PC-9 (cell line): ENCODE measurements around the gene SLC6A19. TPM values are rescaled to one million over a fixed set of nuclear protein-coding genes. Genes with fewer than 3 reads are reported as not detected.

Source experiments
- BruUV-seq: library from RNA; stranded (reverse); fragments of 400-500 nt; replicated peaks from 2 replicates; lab custom pipeline; 2021; lab: Mats Ljungman, UMichigan
- CTCF ChIA-PET: fragments of 300-600 bp; sonication (Branson Sonifier 250); formaldehyde crosslinking; loops from one replicate; lab custom pipeline; 2022; ENCODE audit warnings: antibody characterized with exemption; lab: Charles Lee
- POLR2A ChIA-PET: fragments of 300-600 bp; sonication (Branson Sonifier 250); formaldehyde crosslinking; loops from one replicate; lab custom pipeline; 2022; ENCODE audit warnings: antibody characterized with exemption; ENCODE audit not compliant: unreplicated experiment; lab: Charles Lee
- DNase-seq, 2 experiments: peaks; one replicate each; pipeline versions ENCODE4 v3.0.0 to v3.0.0-alpha.2; 2015 to 2022; ENCODE audit warnings: mixed read lengths in 1 of 2
- H2AFZ ChIP-seq: fragments of 200-600 bp; sonication (generic); 2 replicates; pipeline ENCODE4 v1.8.1; 2017; ENCODE audit warnings: antibody characterized with exemption
- H3F3A ChIP-seq: fragments of 200-600 bp; sonication (generic); 2 replicates; pipeline ENCODE4 v1.8.1; 2017; ENCODE audit warnings: antibody characterized with exemption, mild to moderate bottlenecking, low read depth; ENCODE audit not compliant: insufficient read depth
- H3K27ac ChIP-seq: fragments of 200-600 bp; sonication (generic); 2 replicates; pipeline ENCODE4 v1.6.1; 2016; ENCODE audit warnings: mixed run types
- H3K27me3 ChIP-seq: fragments of 200-600 bp; sonication (generic); 2 replicates; pipeline ENCODE4 v1.6.1; 2016; ENCODE audit warnings: low read depth, mixed run types; ENCODE audit not compliant: insufficient read depth
- H3K36me3 ChIP-seq: fragments of 200-600 bp; sonication (generic); 2 replicates; pipeline ENCODE4 v1.6.1; 2016; ENCODE audit warnings: low read depth, mixed run types
- H3K4me1 ChIP-seq: fragments of 200-600 bp; sonication (generic); replicated peaks from 2 replicates; pipeline ENCODE4 v1.6.1; 2016; ENCODE audit warnings: mixed run types; ENCODE audit not compliant: insufficient read depth
- H3K4me2 ChIP-seq: fragments of 200-600 bp; sonication (generic); 2 replicates; pipeline ENCODE4 v1.6.1; 2017; ENCODE audit warnings: mixed run types
- H3K4me3 ChIP-seq: fragments of 200-600 bp; sonication (generic); 2 replicates; pipeline ENCODE4 v1.6.1; 2016; ENCODE audit warnings: mixed run types
- H3K79me2 ChIP-seq: fragments of 200-600 bp; sonication (generic); 2 replicates; pipeline ENCODE4 v1.6.1; 2017; ENCODE audit warnings: low read depth, mixed run types
- H3K9me2 ChIP-seq: fragments of 200-600 bp; sonication (generic); 2 replicates; pipeline ENCODE4 v1.8.1; 2017; ENCODE audit warnings: mild to moderate bottlenecking; ENCODE audit not compliant: insufficient read depth
- H3K9me3 ChIP-seq: fragments of 200-600 bp; sonication (generic); 2 replicates; pipeline ENCODE4 v1.8.1; 2016; ENCODE audit warnings: low read depth; ENCODE audit not compliant: insufficient read depth
- H4K20me1 ChIP-seq: fragments of 200-600 bp; sonication (generic); 2 replicates; pipeline ENCODE4 v1.8.1; 2017; ENCODE audit not compliant: insufficient read depth
- CTCF ChIP-seq: fragments of 200-600 bp; sonication (generic); conservative IDR thresholded peaks from 2 replicates; pipeline ENCODE4 v1.6.1; 2017; ENCODE audit warnings: mixed run types, antibody characterized with exemption, mild to moderate bottlenecking, moderate library complexity
- EZH2 ChIP-seq: fragments of 200-600 bp; sonication (generic); IDR thresholded peaks from 2 replicates; pipeline ENCODE4 v1.8.0; 2017; ENCODE audit warnings: antibody characterized with exemption, low read depth
- intact Hi-C: fragments of 100-400 bp; cut with micrococcal nuclease; formaldehyde crosslinking; loops from one replicate; pipeline ENCODE4 v1.10.0; 2022; ENCODE audit not compliant: unreplicated experiment
- total RNA-seq: library from RNA; stranded (reverse); gene quantifications from 2 replicates; pipeline ENCODE4 v1.2.3, GENCODE V29; 2021

Gene SLC6A19
- total RNA-seq, 1 experiment from 2014 or later = not detected

GRCh38 chr5:1247811-1248210 is 46.4 kb downstream of the SLC6A19 start:
- Histone ChIP-seq H3F3A (no peaks in the 10 kb centered on the region), H2AFZ (no peak overlapping the region), H3K36me3 (no peaks in the 10 kb centered on the region), H3K27me3 (peaks cover 90% of the 10 kb centered on the region), H3K9me2 (no peaks in the 10 kb centered on the region), H4K20me1 (no peaks in the 10 kb centered on the region; the same call in 1 of the 2 replicates), H3K4me1 (no peaks in the 10 kb centered on the region), H3K9me3 (no peaks in the 10 kb centered on the region), H3K4me2 (no peak overlapping the region), H3K4me3 (no peak overlapping the region), H3K27ac (no peak overlapping the region), H3K79me2 (no peaks in the 10 kb centered on the region)
- TF ChIP-seq EZH2 = no peak
- TF ChIP-seq CTCF = no peak
- no peak for DNase-seq
- intact Hi-C loops = no loop called here
- BruUV-seq = no TSS peak
- POLR2A ChIA-PET = no interaction called here
- CTCF ChIA-PET = no interaction called here

- Histone ChIP-seq H3F3A (no peaks in the 10 kb centered on the region), H3K4me3 (no peak overlapping the region), H3K36me3 (no peaks in the 10 kb centered on the region), H3K4me2 (no peak overlapping the region), H2AFZ (no peak overlapping the region), H3K27ac (no peak overlapping the region), H3K9me3 (no peaks in the 10 kb centered on the region), H3K27me3 (peaks cover 75% of the 10 kb centered on the region), H3K9me2 (no peaks in the 10 kb centered on the region), H4K20me1 (peaks cover 5% of the 10 kb centered on the region; the same call in 1 of the 2 replicates), H3K4me1 (no peaks in the 10 kb centered on the region), H3K79me2 (no peaks in the 10 kb centered on the region)
- ChIA-PET POLR2A (no interaction called here), CTCF (interaction anchor here (1.0 kb wide), 1 partner anchor 393 kb away, joined by 3 read pairs; no protein-coding TSS in a partner anchor)
- intact Hi-C loops = no loop called here
- no peak for TF ChIP-seq EZH2
- TF ChIP-seq CTCF = no peak
- no peak for DNase-seq
- BruUV-seq = no TSS peak
Observed at GRCh38 chr5:1249366-1250280, 48.2 kb downstream of the SLC6A19 start.

- H3K79me2 ChIP-seq = no peaks in the 10 kb centered on the region
- no peak for DNase-seq
- H3K27ac ChIP-seq = no peak overlapping the region
- peaks cover 52% of the 10 kb centered on the region for H3K27me3 ChIP-seq
- no peaks in the 10 kb centered on the region for H3F3A ChIP-seq
- H3K4me2 ChIP-seq = no peak overlapping the region
- no peaks in the 10 kb centered on the region for H3K36me3 ChIP-seq
- ChIA-PET CTCF (interaction anchor here (0.6 kb wide), 1 partner anchor 302 kb away, joined by 5 read pairs; no protein-coding TSS in a partner anchor), POLR2A (no interaction called here)
- H3K9me3 ChIP-seq = no peaks in the 10 kb centered on the region
- 0 out of 2 replicates have a peak, but pooled peaks cover 5% of the 10 kb centered on the region for H4K20me1 ChIP-seq
- TF ChIP-seq CTCF (no peak), EZH2 (no peak)
- BruUV-seq = no TSS peak
- H3K4me1 ChIP-seq = no peaks in the 10 kb centered on the region
- H3K4me3 ChIP-seq = no peak overlapping the region
- no peaks in the 10 kb centered on the region for H3K9me2 ChIP-seq
- intact Hi-C loops = no loop called here
- H2AFZ ChIP-seq = no peak overlapping the region
Observed at GRCh38 chr5:1251678-1252580, 50.5 kb downstream of the SLC6A19 start.
